KMS-11 (cell line): ENCODE measurements around the gene YWHAQ.

Experiments used
- H2AFZ ChIP-seq: fragments of 200-600 bp; sonication (generic); 2 replicates; pipeline ENCODE4 v1.6.1; 2016; ENCODE audit warnings: antibody characterized with exemption, mixed run types, low read depth
- H3K27ac ChIP-seq: fragments of 200-600 bp; sonication (generic); 2 replicates; pipeline ENCODE4 v1.6.1; 2016; ENCODE audit warnings: mild to moderate bottlenecking, mixed run types
- H3K27me3 ChIP-seq: fragments of 200-600 bp; sonication (generic); 2 replicates; pipeline ENCODE4 v1.6.1; 2017; ENCODE audit warnings: mild to moderate bottlenecking, low read depth, mixed run types, moderate library complexity; ENCODE audit not compliant: insufficient read depth
- H3K36me3 ChIP-seq: fragments of 200-600 bp; sonication (generic); 2 replicates; pipeline ENCODE4 v1.6.1; 2017; ENCODE audit warnings: mild to moderate bottlenecking, mixed run types; ENCODE audit not compliant: insufficient read depth
- H3K4me1 ChIP-seq: fragments of 200-600 bp; sonication (generic); 2 replicates; pipeline ENCODE4 v1.6.1; 2016; ENCODE audit warnings: mild to moderate bottlenecking, low read depth, mixed run types; ENCODE audit not compliant: poor library complexity, severe bottlenecking
- H3K4me2 ChIP-seq: fragments of 200-600 bp; sonication (generic); 2 replicates; pipeline ENCODE4 v1.7.0; 2016; ENCODE audit warnings: mild to moderate bottlenecking, mixed run types
- H3K4me3 ChIP-seq: fragments of 200-600 bp; sonication (generic); IDR thresholded peaks from 2 replicates; pipeline ENCODE4 v1.6.1; 2017; ENCODE audit warnings: low read depth, low read length, mixed read lengths; ENCODE audit not compliant: insufficient read depth
- H3K79me2 ChIP-seq: fragments of 200-600 bp; sonication (generic); 2 replicates; pipeline ENCODE4 v1.6.1; 2016; ENCODE audit warnings: low read depth, mixed run types; ENCODE audit not compliant: insufficient read depth
- H3K9ac ChIP-seq: fragments of 200-600 bp; sonication (generic); 2 replicates; pipeline ENCODE4 v1.6.1; 2016; ENCODE audit warnings: mild to moderate bottlenecking, mixed run types
- H4K20me1 ChIP-seq: fragments of 200-600 bp; sonication (generic); 2 replicates; pipeline ENCODE4 v1.6.1; 2016; ENCODE audit warnings: mild to moderate bottlenecking, mixed run types; ENCODE audit not compliant: insufficient read depth
- TF ChIP-seq, protein P1 (sequence below): fragments of 200-600 bp; sonication (generic); conservative IDR thresholded peaks from 2 replicates; pipeline ENCODE4 v1.6.1; 2017; ENCODE audit warnings: low read depth, mild to moderate bottlenecking, antibody characterized with exemption, low read length, moderate library complexity, mixed read lengths

YWHAQ gene

GRCh38 chr2:9663008-9663879, 32.4 kb upstream of the YWHAQ start:
- Histone ChIP-seq H3K27ac (peak overlapping the region; percentile 75), H3K27me3 (no peaks in the 10 kb centered on the region), H3K4me2 (peak overlapping the region; percentile 90), H3K79me2 (no peaks in the 10 kb centered on the region), H3K4me3 (no peak overlapping the region), H3K36me3 (no peaks in the 10 kb centered on the region), H4K20me1 (no peaks in the 10 kb centered on the region), H3K9ac (peak overlapping the region; percentile 10; the same call in 1 of the 2 replicates), H2AFZ (peak overlapping the region; percentile 19; the same call in 1 of the 2 replicates), H3K4me1 (peaks cover 52% of the 10 kb centered on the region)
- TF ChIP-seq, protein P1, sequence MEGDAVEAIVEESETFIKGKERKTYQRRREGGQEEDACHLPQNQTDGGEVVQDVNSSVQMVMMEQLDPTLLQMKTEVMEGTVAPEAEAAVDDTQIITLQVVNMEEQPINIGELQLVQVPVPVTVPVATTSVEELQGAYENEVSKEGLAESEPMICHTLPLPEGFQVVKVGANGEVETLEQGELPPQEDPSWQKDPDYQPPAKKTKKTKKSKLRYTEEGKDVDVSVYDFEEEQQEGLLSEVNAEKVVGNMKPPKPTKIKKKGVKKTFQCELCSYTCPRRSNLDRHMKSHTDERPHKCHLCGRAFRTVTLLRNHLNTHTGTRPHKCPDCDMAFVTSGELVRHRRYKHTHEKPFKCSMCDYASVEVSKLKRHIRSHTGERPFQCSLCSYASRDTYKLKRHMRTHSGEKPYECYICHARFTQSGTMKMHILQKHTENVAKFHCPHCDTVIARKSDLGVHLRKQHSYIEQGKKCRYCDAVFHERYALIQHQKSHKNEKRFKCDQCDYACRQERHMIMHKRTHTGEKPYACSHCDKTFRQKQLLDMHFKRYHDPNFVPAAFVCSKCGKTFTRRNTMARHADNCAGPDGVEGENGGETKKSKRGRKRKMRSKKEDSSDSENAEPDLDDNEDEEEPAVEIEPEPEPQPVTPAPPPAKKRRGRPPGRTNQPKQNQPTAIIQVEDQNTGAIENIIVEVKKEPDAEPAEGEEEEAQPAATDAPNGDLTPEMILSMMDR, result no peak

DNA sequence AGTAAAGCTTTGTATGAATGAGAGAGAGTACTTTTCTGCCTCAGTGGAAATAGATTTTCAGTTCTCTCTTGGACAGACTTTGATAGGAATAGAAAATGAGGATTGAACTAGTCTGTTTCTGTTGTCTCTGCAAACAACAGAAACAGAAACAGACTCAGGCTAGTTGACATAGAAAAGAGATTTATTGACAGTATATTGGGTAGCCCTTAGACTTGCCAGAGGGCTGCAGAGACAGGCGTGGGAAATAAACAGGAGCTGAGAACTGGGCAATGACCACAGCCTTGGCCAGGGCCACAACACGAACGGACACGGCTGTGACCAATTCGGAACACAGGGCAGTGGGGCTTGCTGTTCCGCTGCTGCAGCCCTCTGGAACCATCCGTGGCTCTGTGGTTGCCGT, 30.5 kb upstream of the YWHAQ start:
- Histone ChIP-seq H3K27me3 (no peaks in the 10 kb centered on the region), H3K4me3 (no peak overlapping the region), H3K79me2 (no peaks in the 10 kb centered on the region), H2AFZ (no peak overlapping the region), H3K9ac (no peak overlapping the region), H3K4me2 (0 out of 2 replicates have a peak overlapping the region, but pooled peaks have one; percentile 12), H3K36me3 (no peaks in the 10 kb centered on the region), H4K20me1 (no peaks in the 10 kb centered on the region), H3K4me1 (peaks cover 72% of the 10 kb centered on the region), H3K27ac (no peak overlapping the region)
- TF ChIP-seq, protein P1, result no peak

DNA sequence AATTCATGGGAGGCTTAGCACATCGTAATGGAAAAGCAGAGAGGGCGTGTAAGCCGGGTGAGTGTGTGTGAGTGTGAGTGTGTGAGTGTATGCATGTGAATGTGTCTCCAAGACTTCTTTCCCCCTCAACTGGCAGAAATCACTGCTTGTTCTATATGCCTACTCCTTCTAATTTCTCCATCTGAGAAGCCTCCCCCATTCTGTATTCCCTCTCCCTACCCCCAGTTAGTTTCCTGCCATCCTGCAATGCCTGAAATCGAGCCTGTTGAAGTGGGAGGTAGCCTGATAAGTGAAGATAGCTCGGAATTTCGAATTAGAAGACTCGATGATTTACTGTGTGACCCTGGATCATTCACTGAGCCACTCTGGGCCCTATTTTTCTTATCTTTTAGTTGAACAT, 30.0 kb upstream of the YWHAQ start:
- TF ChIP-seq, protein P1, result no peak
- H3K27me3 ChIP-seq, result no peaks in the 10 kb centered on the region

DNA sequence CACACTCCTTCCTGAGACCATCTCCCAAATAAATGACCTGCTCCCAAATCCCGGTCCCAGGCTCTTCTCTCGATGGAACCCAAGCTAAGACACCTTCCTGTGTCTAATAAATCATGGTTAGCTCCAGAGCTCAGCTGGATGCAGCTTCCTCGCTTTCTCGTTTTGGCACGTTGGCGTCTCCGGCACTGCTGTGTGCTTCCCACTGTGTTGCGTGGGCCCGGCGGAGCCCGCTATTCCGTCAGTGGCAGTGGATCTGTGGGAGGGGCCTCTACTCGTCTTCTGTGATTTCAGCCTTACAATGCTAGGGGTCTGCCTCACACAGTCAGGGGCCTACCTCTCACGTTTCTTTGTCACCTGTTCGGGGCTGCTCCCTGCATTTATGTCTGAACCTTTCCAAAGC, 29.4 kb upstream of the YWHAQ start:
- Histone ChIP-seq H3K4me1 (peaks cover 81% of the 10 kb centered on the region), H3K9ac (no peak overlapping the region), H2AFZ (no peak overlapping the region), H3K36me3 (no peaks in the 10 kb centered on the region), H4K20me1 (no peaks in the 10 kb centered on the region), H3K27me3 (no peaks in the 10 kb centered on the region), H3K4me2 (no peak overlapping the region), H3K27ac (no peak overlapping the region), H3K4me3 (no peak overlapping the region), H3K79me2 (no peaks in the 10 kb centered on the region)
- TF ChIP-seq, protein P1, result no peak

More for the DNA sequence above, 30.0 kb upstream of the YWHAQ start:
- Histone ChIP-seq H2AFZ (no peak overlapping the region), H4K20me1 (no peaks in the 10 kb centered on the region), H3K9ac (no peak overlapping the region), H3K4me1 (peaks cover 77% of the 10 kb centered on the region), H3K79me2 (no peaks in the 10 kb centered on the region), H3K4me2 (no peak overlapping the region), H3K36me3 (no peaks in the 10 kb centered on the region), H3K4me3 (no peak overlapping the region), H3K27ac (no peak overlapping the region)
